GM19099 (cell line): Measurements from ENCODE around the gene RHOB.

Experiments
- POLR2A ChIP-seq: IDR thresholded peaks from 3 replicates; pipeline ENCODE4 v1.6.1; 2011; ENCODE audit warnings: low read depth; ENCODE audit not compliant: insufficient read length; ENCODE audit errors: extremely low read depth

Gene RHOB

GRCh38 chr2:20484810-20485611, 38.1 kb downstream of the RHOB start:
- no peak for TF ChIP-seq POLR2A

GRCh38 chr2:20485612-20486388, 38.9 kb downstream of the RHOB start:
- TF ChIP-seq POLR2A = no peak

DNA sequence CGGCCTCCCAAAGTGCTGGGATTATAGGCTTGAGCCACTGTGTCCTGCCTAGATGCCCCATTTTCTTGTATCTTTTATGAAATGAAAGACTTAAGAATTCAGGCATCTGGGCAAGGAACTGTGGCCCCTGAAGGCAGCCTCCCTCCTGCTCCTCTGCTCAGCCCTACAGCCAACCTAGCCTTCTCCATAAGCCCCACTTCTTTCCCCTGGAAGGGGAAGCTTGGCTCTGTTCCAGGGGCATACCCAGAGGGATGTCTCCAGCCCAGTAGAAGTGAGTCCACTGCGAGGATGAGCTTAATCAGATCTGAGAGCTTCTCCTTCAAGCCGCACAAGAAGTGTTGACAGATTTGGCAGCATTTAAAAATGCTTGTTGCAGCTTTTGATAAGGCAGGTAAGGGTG, 39.7 kb downstream of the RHOB start:
- no peak for TF ChIP-seq POLR2A

DNA sequence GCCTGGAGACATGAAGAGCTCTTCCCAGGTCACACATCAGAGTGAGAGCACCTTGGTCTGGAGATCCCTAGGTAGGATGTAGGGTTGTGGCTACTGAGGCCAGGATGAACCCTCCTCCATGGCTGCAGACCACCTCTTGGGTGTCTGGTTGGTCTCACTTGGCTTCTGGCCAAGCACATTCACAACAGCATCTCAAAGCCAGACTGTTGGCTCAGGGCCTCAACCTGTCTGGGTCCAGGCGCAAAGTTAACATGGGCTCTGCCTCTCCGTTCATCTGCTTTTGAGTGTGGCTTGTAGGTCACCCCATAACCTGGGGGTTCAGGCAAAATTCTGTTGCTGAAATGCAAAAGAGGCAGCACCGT, 40.1 kb downstream of the RHOB start:
- TF ChIP-seq POLR2A = no peak

DNA sequence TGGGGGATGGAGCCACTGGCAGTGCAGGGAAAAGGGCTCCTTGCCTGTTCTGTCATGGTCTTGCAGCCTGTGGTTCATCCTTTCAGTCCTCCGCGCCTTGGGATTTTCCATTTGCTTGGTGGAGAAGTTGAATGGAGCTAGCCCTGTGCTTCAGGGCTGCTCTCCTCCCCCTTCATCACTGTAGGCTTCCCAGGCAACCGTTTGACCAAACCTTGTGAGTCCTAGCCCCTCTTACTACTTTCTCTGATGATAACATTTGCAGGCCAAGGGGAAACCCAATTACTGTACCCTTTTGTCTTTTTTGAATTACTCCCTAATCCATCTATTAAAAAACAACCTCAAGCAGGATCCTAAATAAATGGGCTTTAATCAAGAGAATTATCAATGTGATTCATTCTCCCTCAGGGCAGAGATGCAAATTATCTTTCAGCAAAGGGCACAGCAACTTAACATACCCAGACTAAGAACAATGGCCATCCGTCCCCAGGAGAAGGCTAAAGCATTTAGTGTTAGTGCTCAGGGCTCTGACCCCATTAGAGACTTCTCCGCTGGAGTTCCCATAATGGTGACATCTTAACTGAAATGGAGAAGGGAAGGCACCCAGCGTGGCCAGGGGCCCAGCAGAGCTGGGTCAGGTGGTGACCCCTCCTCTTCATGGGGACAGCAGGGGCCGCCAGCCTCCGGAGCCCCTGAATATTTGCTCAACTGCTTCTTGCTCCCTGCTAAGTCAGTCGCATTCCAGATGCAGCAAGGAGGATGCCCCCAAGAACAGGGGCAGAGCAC, 40.7 kb downstream of the RHOB start:
- TF ChIP-seq POLR2A = no peak

DNA sequence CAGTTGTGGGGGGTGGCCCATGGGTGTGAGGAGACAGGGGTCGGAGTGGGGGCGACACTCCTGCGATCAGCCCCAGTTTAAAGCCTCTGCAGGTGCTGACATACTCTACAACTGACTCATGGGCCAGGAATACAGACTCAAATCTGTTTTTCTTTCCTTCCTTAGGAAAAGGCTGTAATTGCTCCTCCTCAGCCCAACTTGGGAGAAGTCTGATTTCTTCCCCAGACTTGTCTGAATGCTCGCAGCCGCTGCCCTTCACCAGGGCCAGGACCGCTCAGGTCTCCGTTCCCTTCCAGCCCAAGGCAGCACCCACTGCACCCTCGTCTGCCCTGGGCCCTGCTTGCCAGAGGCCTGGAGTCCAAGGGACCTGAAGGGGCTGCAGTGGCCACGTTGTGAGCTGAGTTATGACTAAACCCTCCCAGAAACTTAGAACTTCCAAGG, 41.3 kb downstream of the RHOB start:
- TF ChIP-seq POLR2A = no peak

DNA sequence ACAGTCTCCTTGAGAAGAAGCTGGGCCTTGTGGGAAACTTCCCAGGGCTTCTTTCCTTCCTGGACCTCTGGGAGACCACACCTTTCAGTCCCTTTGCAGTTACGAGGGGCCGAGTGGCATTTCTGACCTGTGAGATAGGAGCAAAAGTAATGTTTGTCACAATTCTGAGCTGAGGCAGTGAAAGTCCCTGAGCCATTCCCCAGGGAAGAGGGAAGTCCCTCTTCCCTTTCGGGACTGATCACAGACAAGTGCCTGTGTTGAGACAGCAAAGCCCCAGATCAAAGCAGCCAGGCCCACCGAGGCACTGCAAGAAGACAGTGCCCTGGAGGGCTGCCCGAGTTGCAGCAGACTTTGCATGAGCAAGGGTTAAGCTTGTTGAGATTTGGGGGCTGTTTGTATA, 41.9 kb downstream of the RHOB start:
- TF ChIP-seq POLR2A = no peak

GRCh38 chr2:20490300-20491181, 43.7 kb downstream of the RHOB start:
- no peak for TF ChIP-seq POLR2A

DNA sequence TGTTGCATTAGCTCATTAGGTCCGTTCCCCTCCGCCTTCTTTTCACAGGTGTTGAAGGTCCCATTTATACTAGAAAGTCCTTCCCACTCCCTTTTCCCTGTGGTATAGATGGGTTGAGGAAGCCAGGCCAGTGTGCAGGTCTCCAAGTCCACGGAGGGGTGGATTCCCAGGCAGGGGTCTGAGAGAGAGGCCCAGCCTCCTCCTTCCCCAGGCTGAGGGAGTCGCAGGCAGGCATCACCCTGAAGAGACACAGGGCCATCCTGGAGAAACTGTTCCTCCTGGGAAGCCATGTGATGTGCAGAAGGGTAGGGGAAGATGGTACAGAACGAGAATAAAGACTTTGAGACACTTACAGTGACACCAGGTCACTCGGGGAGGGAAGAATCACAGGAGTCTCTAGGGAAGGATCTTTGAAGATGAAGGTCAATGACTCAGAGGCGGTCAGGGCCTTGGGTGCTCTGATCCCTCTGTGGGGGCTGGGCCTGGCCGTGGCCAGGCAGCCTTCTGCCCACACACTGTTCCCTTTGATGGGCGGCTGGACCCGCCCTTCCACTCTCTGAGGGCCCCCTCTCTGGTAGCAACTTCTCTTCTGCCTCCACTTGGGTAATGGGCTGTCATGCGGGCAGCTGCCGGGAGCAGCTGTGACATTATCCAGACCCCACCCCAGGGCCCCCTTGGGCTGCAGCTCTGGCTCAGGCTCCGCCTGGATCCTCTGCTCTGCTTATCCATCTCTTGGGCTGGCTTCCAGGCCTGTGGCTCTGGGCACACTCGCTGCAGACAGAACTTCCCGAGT, 45.1 kb downstream of the RHOB start:
- TF ChIP-seq POLR2A = no peak

GRCh38 chr2:20494241-20494640, 47.4 kb downstream of the RHOB start:
- no peak for TF ChIP-seq POLR2A

DNA sequence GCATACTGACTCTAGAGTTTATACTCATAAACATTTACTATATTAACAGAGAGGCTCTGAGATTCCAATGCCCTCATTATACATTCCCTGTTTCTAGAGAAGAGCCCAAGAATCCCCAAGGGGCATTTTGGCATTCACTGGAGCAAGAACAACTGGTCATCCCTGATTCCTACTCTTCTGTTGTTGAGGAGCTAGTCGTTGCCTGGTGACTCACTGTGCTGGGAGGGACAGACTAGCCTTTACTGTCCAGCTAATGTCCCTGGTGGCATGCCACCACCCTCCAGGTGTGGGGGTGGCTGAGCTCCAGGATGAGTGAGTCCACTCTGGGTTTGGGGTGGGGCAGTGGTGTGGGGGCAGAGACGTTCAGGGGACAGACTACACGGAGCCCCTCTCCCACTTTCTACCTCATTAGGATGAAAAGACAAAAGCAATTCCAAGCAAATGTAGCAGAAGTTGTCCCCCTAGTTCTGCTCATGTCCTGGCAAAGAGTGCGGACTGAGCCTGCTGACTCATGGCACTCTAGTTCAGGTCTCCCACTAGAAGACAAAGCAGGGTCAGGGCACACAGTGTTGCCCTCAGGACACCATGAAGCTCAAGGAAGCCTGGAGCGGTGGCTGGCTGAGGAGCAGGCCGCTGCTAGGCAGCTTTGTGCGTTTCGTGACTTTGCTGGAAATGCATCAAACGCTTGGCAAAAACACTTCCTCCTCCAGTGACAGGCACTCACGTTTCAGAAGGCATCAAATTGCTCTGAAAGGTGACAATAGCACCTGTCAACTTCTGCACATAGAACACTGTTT, 49.4 kb downstream of the RHOB start:
- TF ChIP-seq POLR2A = no peak

DNA sequence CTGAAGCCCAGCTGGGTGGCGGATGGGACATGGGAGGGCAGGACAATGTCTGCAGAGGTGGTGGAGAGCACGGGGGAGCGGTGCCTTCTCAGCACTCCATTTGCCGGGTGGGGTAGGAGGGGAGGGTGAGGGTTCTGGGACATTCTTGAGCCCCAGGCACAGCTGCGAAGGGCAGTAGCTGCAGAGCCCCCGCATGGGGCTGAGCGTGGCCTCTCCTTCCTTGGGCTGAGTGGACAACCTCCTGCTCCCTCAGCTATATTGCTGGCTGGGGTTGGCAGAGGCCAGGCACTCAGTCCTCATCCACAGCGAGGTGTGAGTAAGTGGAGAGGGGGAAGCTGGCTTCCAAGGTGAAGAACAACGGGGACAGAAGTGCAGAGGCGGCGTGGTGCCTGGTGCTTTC, 50.1 kb downstream of the RHOB start:
- no peak for TF ChIP-seq POLR2A
